Prostate gland (tissue), 2 donors: ENCODE data around the gene GJB1. TPM values are rescaled to one million over a fixed set of nuclear protein-coding genes. Genes with fewer than 3 reads are reported as not detected.

Experiments used
- DNase-seq: peaks from one replicate; pipeline ENCODE4 v3.0.0-alpha.2; 2019; ENCODE audit warnings: low spot score
- H3K27ac ChIP-seq, 2 donors: fragments of 200-600 bp; sonication (generic); 2 replicates each; pipeline ENCODE4 v1.5.1; 2017 to 2019
- H3K27me3 ChIP-seq: fragments of 200-600 bp; sonication (generic); replicated peaks from 2 replicates; pipeline ENCODE4 v1.5.1; 2019; ENCODE audit not compliant: insufficient read depth
- H3K36me3 ChIP-seq, 2 donors: fragments of 200-600 bp; sonication (generic); 1 replicate in 1 of 2; 2 replicates in 1 of 2; pipeline versions ENCODE4 v1.5.1 to v1.8.1; 2017 to 2019
- H3K4me1 ChIP-seq: fragments of 200-600 bp; sonication (generic); replicated peaks from 2 replicates; pipeline ENCODE4 v1.5.1; 2019
- H3K4me3 ChIP-seq, 2 donors: fragments of 200-600 bp; sonication (generic); 2 replicates each; pipeline ENCODE4 v1.5.1; 2017 to 2019
- H3K9me3 ChIP-seq: fragments of 200-600 bp; sonication (generic); 2 replicates; pipeline ENCODE4 v1.5.1; 2017
- CTCF ChIP-seq, 4 experiments: fragments of 200-600 bp in 2 of 4; fragments of 450-650 bp in 2 of 4; sonication (generic) in 2 of 4; IDR thresholded peaks; 1 replicate in 3 of 4; 2 replicates in 1 of 4; pipeline ENCODE4 v1.5.1; 2016 to 2019; ENCODE audit warnings: antibody characterized with exemption in 4 of 4, mild to moderate bottlenecking in 2 of 4, moderate library complexity in 2 of 4
- POLR2A ChIP-seq: fragments of 450-650 bp; IDR thresholded peaks from one replicate; pipeline ENCODE4 v1.6.1; 2016; ENCODE audit warnings: antibody characterized with exemption, mild to moderate bottlenecking
- POLR2AphosphoS5 ChIP-seq: sonication (generic); formaldehyde crosslinking; IDR thresholded peaks from one replicate; pipeline ENCODE4 v1.6.1; 2017; ENCODE audit warnings: antibody characterized with exemption
- WGBS: methylation state at CpG from one replicate; pipeline ENCODE4 v1.1.5; 2018; 5-methylcytosine and 5-hydroxymethylcytosine counted together
- intact Hi-C: fragments of 100-400 bp; cut with DNase I; formaldehyde crosslinking; loops from one replicate; pipeline ENCODE4 v1.14.2; 2022
- total RNA-seq, 2 donors: library from RNA; depleted of rRNA; stranded (reverse); fragments of >200 nt; gene quantifications; one replicate each; pipeline ENCODE4 v1.1.0, GENCODE V29; 2016

The GJB1 gene
- total RNA-seq, 2 donors from 2014 or later, result 28.3 to 57.6 TPM

DNA sequence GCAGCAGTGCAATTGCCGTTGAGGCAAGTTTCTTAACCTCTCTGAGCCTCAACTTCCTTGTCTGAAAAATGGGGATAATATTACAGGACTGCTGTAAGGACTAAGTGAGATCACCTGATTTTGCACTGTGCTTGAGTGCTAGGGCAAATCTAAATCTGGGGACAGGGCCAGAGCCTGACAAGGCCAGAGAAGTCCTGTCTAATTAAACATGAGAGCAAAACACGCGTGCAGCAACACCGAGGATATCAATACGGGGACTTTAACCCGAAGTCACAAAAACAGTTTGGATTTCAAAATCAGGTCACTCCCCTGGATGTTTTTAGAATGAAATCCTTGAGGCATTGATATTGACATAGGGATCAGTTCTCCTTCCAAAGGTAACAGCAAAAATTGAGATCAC is 5.7 kb upstream of the GJB1 start:
- no peak for DNase-seq
- Histone ChIP-seq H3K4me1 (no peaks in the 10 kb centered on the region), H3K27ac (no peak overlapping the region), H3K27me3 (no peaks in the 10 kb centered on the region), H3K9me3 (no peaks in the 10 kb centered on the region), H3K36me3 (no peaks in the 10 kb centered on the region), H3K4me3 (no peak overlapping the region)
- TF ChIP-seq POLR2AphosphoS5, result no peak
- TF ChIP-seq POLR2A, result no peak
- intact Hi-C loops, result no loop called here
- 81% methylated on average over 6 of the region's 6 CpGs for WGBS

GRCh38 chrX:71221145-71221544 is 1.9 kb upstream of the GJB1 start:
- 100% methylated on average over 1 of the region's 1 CpG for WGBS
- Histone ChIP-seq H3K36me3 (no peaks in the 10 kb centered on the region), H3K27me3 (no peaks in the 10 kb centered on the region), H3K4me1 (no peaks in the 10 kb centered on the region), H3K27ac (no peak overlapping the region), H3K9me3 (no peaks in the 10 kb centered on the region), H3K4me3 (no peak overlapping the region)
- DNase-seq, result no peak
- intact Hi-C loops, result no loop called here
- no peak for TF ChIP-seq CTCF (IDR thresholded peaks at IDR 0.05)
- no peak for TF ChIP-seq POLR2A
- no peak for TF ChIP-seq POLR2AphosphoS5

GRCh38 chrX:71224098-71224708 is 1.2 kb downstream of the GJB1 start:
- no peak overlapping the region for H3K4me3 ChIP-seq
- intact Hi-C loops, result no loop called here
- WGBS, result 90% methylated on average over 20 of the region's 32 CpGs
- no peaks in the 10 kb centered on the region for H3K36me3 ChIP-seq
- no peak for TF ChIP-seq CTCF (IDR thresholded peaks at IDR 0.05)
- TF ChIP-seq POLR2A, result no peak
- TF ChIP-seq POLR2AphosphoS5, result no peak
- no peak for DNase-seq
- no peaks in the 10 kb centered on the region for H3K9me3 ChIP-seq
- H3K27ac ChIP-seq, result no peak overlapping the region
- H3K27me3 ChIP-seq, result no peaks in the 10 kb centered on the region
- H3K4me1 ChIP-seq, result no peaks in the 10 kb centered on the region

GRCh38 chrX:71225009-71225408 is 2.0 kb downstream of the GJB1 start:
- intact Hi-C loops, result no loop called here
- TF ChIP-seq POLR2AphosphoS5 (no peak), CTCF (IDR thresholded peaks at IDR 0.05) (no peak), POLR2A (no peak)
- no peak for DNase-seq
- Histone ChIP-seq H3K4me1 (no peaks in the 10 kb centered on the region), H3K27ac (no peak overlapping the region), H3K9me3 (no peaks in the 10 kb centered on the region), H3K4me3 (no peak overlapping the region), H3K36me3 (no peaks in the 10 kb centered on the region), H3K27me3 (no peaks in the 10 kb centered on the region)
- 54% methylated on average over 2 of the region's 2 CpGs for WGBS

DNA sequence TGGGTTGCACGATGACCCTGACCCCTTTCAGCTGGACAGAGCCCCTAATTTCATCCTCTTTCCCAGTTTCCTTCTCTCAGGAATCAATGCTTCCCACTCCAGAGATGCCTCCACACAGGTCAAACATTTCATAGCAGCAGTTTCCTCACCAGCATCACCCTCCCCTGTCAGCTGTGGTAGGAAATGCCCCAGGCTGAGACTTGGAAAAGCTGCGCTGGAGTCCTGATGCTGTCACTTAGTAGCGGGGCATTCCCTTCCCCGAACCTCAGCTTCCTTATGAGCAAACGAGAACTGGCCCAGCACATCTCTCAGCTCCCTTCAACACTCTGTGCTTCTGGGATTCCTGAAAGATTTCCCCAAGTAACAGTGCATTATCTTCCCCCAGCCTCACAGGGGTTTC is 2.7 kb downstream of the GJB1 start:
- intact Hi-C loops, result no loop called here
- Histone ChIP-seq H3K4me1 (no peaks in the 10 kb centered on the region), H3K9me3 (no peaks in the 10 kb centered on the region), H3K4me3 (no peak overlapping the region), H3K27me3 (no peaks in the 10 kb centered on the region), H3K27ac (no peak overlapping the region), H3K36me3 (no peaks in the 10 kb centered on the region)
- TF ChIP-seq POLR2A (no peak), CTCF (IDR thresholded peaks at IDR 0.05) (no peak), POLR2AphosphoS5 (no peak)
- DNase-seq, result no peak
- 73% methylated on average over 4 of the region's 5 CpGs for WGBS
